WTC11 (cell line): ENCODE measurements around the gene TIPRL. TPM values are rescaled to one million over a fixed set of nuclear protein-coding genes. Genes with fewer than 3 reads are reported as not detected.

Source experiments
- ATAC-seq: fragments of 200-7000 bp; cut with Tn5 transposase; 2 replicates; pipeline ENCODE4 v1.10.0; 2021; ENCODE audit warnings: mild to moderate bottlenecking, moderate library complexity
- CTCF ChIA-PET: fragments of 300-600 bp; sonication (Branson Sonifier 250); formaldehyde crosslinking; loops from one replicate; lab custom pipeline; 2021; ENCODE audit warnings: antibody characterized with exemption; lab: Charles Lee
- POLR2A ChIA-PET: fragments of 350-600 bp; sonication (Branson Sonifier 250); formaldehyde crosslinking; loops from one replicate; lab custom pipeline; 2021; ENCODE audit warnings: antibody characterized with exemption; lab: Charles Lee
- DNase-seq: peaks from one replicate; pipeline ENCODE4 v3.0.0; 2021; ENCODE audit warnings: low spot score
- H3K27ac Mint-ChIP-seq: 2 replicates; pipeline ENCODE4 v1.8.0; 2021; ENCODE audit warnings: mixed read lengths
- H3K27me3 Mint-ChIP-seq: 2 replicates; pipeline ENCODE4 v1.8.0; 2021; ENCODE audit warnings: low read depth, mild to moderate bottlenecking, moderate library complexity, mixed read lengths
- H3K36me3 Mint-ChIP-seq: 2 replicates; pipeline ENCODE4 v1.8.0; 2021; ENCODE audit warnings: mixed read lengths
- H3K4me1 Mint-ChIP-seq: 2 replicates; pipeline ENCODE4 v1.8.0; 2022; ENCODE audit warnings: mixed read lengths
- H3K4me3 Mint-ChIP-seq: 2 replicates; pipeline ENCODE4 v1.8.0; 2021; ENCODE audit warnings: mild to moderate bottlenecking, moderate library complexity, mixed read lengths
- H3K9me3 Mint-ChIP-seq: 2 replicates; pipeline ENCODE4 v1.8.0; 2021; ENCODE audit warnings: mixed read lengths
- GABPB1 ChIP-seq: sonication (generic); formaldehyde crosslinking; IDR thresholded peaks from 2 replicates; pipeline ENCODE4 v1.8.1; 2023; ENCODE audit warnings: mild to moderate bottlenecking, missing genetic modification reagents
- IRF2 ChIP-seq: sonication (generic); formaldehyde crosslinking; IDR thresholded peaks from 2 replicates; pipeline ENCODE4 v1.8.0; 2022; ENCODE audit warnings: low read depth, missing genetic modification reagents, borderline replicate concordance
- KAT7 ChIP-seq: sonication (generic); formaldehyde crosslinking; IDR thresholded peaks from 2 replicates; pipeline ENCODE4 v1.8.1; 2023; ENCODE audit warnings: missing genetic modification reagents, mild to moderate bottlenecking, borderline replicate concordance
- NFATC4 ChIP-seq: fragments of 250-450 bp; sonication (Bioruptor Pico); IDR thresholded peaks from 2 replicates; pipeline ENCODE4 v1.9.0; 2021; ENCODE audit warnings: mild to moderate bottlenecking
- SOX15 ChIP-seq: fragments of 250-450 bp; sonication (Bioruptor Pico); IDR thresholded peaks from 2 replicates; pipeline ENCODE4 v1.9.0; 2021; ENCODE audit warnings: mild to moderate bottlenecking
- ZNF121 ChIP-seq: sonication (generic); formaldehyde crosslinking; IDR thresholded peaks from 2 replicates; pipeline ENCODE4 v1.8.0; 2023; ENCODE audit warnings: missing genetic modification reagents
- ZNF138 ChIP-seq: sonication (generic); formaldehyde crosslinking; conservative IDR thresholded peaks from 2 replicates; pipeline ENCODE4 v1.8.1; 2022; ENCODE audit warnings: mild to moderate bottlenecking, moderate library complexity, missing genetic modification reagents
- ZNF532 ChIP-seq: fragments of 250-450 bp; sonication (Bioruptor Pico); IDR thresholded peaks from 2 replicates; pipeline ENCODE4 v1.9.0; 2021; ENCODE audit warnings: mild to moderate bottlenecking, borderline replicate concordance
- total RNA-seq: library from RNA; stranded (reverse); gene quantifications from 3 replicates; pipeline ENCODE4 v1.2.3, GENCODE V29; 2021
- TF ChIP-seq, protein P1 (sequence below): sonication (generic); formaldehyde crosslinking; IDR thresholded peaks from 2 replicates; pipeline ENCODE4 v1.8.0; 2022; ENCODE audit warnings: missing genetic modification reagents
- TF ChIP-seq, protein P2 (sequence below): sonication (generic); formaldehyde crosslinking; IDR thresholded peaks from 2 replicates; pipeline ENCODE4 v1.8.1; 2023; ENCODE audit warnings: mild to moderate bottlenecking, missing genetic modification reagents, moderate library complexity
- TF ChIP-seq, protein P3 (sequence below): fragments of 250-450 bp; sonication (Bioruptor Pico); IDR thresholded peaks from 2 replicates; pipeline ENCODE4 v1.9.0; 2021; ENCODE audit warnings: mild to moderate bottlenecking
- TF ChIP-seq, protein P4 (sequence below): fragments of 250-450 bp; sonication (Bioruptor Pico); IDR thresholded peaks from 2 replicates; pipeline ENCODE4 v2.1.2; 2022; ENCODE audit warnings: mild to moderate bottlenecking, moderate library complexity

TIPRL gene
- total RNA-seq, 1 experiment from 2014 or later, result 25.3 TPM

GRCh38 chr1:168164771-168165170 is 14.0 kb upstream of the TIPRL start (continued):
- TF ChIP-seq, protein P1, sequence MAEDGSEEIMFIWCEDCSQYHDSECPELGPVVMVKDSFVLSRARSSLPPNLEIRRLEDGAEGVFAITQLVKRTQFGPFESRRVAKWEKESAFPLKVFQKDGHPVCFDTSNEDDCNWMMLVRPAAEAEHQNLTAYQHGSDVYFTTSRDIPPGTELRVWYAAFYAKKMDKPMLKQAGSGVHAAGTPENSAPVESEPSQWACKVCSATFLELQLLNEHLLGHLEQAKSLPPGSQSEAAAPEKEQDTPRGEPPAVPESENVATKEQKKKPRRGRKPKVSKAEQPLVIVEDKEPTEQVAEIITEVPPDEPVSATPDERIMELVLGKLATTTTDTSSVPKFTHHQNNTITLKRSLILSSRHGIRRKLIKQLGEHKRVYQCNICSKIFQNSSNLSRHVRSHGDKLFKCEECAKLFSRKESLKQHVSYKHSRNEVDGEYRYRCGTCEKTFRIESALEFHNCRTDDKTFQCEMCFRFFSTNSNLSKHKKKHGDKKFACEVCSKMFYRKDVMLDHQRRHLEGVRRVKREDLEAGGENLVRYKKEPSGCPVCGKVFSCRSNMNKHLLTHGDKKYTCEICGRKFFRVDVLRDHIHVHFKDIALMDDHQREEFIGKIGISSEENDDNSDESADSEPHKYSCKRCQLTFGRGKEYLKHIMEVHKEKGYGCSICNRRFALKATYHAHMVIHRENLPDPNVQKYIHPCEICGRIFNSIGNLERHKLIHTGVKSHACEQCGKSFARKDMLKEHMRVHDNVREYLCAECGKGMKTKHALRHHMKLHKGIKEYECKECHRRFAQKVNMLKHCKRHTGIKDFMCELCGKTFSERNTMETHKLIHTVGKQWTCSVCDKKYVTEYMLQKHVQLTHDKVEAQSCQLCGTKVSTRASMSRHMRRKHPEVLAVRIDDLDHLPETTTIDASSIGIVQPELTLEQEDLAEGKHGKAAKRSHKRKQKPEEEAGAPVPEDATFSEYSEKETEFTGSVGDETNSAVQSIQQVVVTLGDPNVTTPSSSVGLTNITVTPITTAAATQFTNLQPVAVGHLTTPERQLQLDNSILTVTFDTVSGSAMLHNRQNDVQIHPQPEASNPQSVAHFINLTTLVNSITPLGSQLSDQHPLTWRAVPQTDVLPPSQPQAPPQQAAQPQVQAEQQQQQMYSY (CRISPR knock-in tag), result no peak
- TF ChIP-seq, all 79 proteins: peak for 0

GRCh38 chr1:168167806-168168205 is 11.0 kb upstream of the TIPRL start:
- no peak overlapping the region for H3K4me3 Mint-ChIP-seq
- H3K4me1 Mint-ChIP-seq, result no peaks in the 10 kb centered on the region
- TF ChIP-seq, protein P2, sequence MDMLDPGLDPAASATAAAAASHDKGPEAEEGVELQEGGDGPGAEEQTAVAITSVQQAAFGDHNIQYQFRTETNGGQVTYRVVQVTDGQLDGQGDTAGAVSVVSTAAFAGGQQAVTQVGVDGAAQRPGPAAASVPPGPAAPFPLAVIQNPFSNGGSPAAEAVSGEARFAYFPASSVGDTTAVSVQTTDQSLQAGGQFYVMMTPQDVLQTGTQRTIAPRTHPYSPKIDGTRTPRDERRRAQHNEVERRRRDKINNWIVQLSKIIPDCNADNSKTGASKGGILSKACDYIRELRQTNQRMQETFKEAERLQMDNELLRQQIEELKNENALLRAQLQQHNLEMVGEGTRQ, result no peak
- no peak for TF ChIP-seq ZNF121
- TF ChIP-seq, protein P3, sequence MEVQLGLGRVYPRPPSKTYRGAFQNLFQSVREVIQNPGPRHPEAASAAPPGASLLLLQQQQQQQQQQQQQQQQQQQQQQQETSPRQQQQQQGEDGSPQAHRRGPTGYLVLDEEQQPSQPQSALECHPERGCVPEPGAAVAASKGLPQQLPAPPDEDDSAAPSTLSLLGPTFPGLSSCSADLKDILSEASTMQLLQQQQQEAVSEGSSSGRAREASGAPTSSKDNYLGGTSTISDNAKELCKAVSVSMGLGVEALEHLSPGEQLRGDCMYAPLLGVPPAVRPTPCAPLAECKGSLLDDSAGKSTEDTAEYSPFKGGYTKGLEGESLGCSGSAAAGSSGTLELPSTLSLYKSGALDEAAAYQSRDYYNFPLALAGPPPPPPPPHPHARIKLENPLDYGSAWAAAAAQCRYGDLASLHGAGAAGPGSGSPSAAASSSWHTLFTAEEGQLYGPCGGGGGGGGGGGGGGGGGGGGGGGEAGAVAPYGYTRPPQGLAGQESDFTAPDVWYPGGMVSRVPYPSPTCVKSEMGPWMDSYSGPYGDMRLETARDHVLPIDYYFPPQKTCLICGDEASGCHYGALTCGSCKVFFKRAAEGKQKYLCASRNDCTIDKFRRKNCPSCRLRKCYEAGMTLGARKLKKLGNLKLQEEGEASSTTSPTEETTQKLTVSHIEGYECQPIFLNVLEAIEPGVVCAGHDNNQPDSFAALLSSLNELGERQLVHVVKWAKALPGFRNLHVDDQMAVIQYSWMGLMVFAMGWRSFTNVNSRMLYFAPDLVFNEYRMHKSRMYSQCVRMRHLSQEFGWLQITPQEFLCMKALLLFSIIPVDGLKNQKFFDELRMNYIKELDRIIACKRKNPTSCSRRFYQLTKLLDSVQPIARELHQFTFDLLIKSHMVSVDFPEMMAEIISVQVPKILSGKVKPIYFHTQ (CRISPR knock-in tag), result no peak
- TF ChIP-seq IRF2, result no peak
- no peak for TF ChIP-seq SOX15 (CRISPR knock-in tag)
- no peak for TF ChIP-seq GABPB1 (CRISPR knock-in tag)
- TF ChIP-seq KAT7 (CRISPR knock-in tag), result no peak
- TF ChIP-seq, protein P4, sequence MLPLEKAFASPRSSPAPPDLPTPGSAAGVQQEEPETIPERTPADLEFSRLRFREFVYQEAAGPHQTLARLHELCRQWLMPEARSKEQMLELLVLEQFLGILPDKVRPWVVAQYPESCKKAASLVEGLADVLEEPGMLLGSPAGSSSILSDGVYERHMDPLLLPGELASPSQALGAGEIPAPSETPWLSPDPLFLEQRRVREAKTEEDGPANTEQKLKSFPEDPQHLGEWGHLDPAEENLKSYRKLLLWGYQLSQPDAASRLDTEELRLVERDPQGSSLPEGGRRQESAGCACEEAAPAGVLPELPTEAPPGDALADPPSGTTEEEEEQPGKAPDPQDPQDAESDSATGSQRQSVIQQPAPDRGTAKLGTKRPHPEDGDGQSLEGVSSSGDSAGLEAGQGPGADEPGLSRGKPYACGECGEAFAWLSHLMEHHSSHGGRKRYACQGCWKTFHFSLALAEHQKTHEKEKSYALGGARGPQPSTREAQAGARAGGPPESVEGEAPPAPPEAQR (CRISPR knock-in tag), result no peak
- no peak for TF ChIP-seq ZNF532 (CRISPR knock-in tag)
- no peak for TF ChIP-seq NFATC4
- TF ChIP-seq ZNF138, result no peak
- H3K9me3 Mint-ChIP-seq, result peaks cover 4% of the 10 kb centered on the region
- ChIA-PET CTCF (no interaction called here), POLR2A (no interaction called here)
- DNase-seq (no peak), ATAC-seq (no peak)
- H3K27ac Mint-ChIP-seq, result no peak overlapping the region
- H3K27me3 Mint-ChIP-seq, result no peaks in the 10 kb centered on the region; the same call in 1 of the 2 replicates
- H3K36me3 Mint-ChIP-seq, result no peaks in the 10 kb centered on the region
